HG03342 (cell line): Measurements from ENCODE around the gene ANAPC4.

Experiments
- ATAC-seq: cut with Tn5 transposase; IDR thresholded peaks from one replicate; pipeline ENCODE4 v1.9.1; 2021; ENCODE audit warnings: mild to moderate bottlenecking, moderate library complexity; ENCODE audit not compliant: unreplicated experiment

The ANAPC4 gene

DNA sequence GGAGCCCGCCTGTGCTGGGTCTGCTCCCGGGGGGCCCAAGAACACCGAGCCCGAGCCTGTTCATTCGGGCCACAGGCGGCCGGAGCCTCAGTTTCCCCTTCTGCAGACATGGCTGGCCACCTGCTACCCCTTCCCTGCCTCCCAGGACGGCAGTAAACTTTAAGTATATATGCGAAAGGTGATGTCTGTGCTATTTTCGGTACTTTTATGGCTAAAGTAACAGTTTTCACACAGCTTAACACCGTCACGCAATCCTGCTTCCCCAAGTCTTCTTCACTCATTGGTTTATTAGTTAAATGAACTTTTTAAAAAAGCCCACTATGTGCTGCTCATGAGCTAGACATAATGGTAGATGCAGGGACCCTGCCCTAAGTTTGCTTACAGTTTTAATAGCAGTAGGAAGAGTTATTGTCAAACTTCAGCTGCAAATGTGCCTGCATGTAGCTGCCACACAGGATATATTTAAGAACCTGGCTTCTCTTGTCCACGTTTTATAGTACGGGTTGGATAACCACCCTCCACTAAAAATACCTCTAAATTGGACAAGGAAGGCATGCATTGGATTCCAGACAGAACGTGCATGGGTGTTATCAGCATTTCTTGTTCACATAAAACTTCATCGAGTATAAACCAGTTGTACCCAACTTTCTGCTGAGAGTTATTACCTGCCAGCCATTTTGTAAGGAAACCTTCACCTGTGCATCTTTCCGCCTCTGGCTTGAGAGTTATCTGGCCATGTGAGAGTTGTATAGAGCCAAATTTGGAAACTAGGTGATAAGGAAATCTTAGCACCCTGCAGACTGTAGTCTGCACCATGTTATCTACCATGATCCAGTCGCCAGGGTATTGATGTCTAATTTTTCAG lies 741 bp downstream of the ANAPC4 start:
- peak; percentile 0 for ATAC-seq

- ATAC-seq = no peak
Measured at GRCh38 chr4:25378437-25378743, 1.3 kb downstream of the ANAPC4 start.

DNA sequence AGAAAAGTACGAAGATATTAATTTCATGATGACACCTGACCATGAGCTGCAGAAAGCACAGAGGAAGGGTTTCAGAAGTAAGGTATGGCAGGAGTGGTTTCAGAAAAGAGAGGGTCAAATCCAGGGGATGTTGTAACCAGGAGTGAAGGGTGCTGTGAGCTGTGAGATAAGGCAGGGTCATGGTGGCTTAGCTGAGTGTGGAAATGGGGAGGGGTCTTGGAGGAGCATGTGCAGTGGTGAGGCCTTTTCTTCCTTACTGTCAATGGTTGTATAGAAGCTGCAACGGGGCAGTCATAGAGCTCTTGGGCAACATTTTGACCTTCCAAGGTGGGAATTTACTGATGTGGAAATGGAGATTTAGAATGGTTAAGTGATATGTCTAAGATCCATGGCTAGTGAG lies 2.5 kb downstream of the ANAPC4 start:
- ATAC-seq = no peak

GRCh38 chr4:25383647-25384046 lies 6.6 kb downstream of the ANAPC4 start:
- no peak for ATAC-seq

DNA sequence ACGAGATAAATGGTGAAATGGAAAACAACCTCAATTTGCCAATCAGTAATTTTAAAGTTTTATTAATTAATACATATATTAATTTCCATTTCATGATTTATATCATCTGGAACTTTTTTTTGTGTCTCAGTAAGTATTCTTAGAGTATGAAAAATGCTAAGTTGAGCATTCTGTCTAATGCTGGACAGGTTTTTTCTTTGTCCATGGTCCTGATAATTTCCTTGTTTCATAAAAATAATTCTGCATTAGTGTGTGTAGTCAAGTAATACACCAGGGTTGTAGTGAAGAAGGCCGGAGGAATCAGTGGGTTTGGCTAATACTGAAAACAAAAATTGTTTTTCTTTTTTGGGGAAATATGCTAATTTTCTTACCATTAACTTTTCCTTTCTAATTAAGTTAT lies 9.9 kb downstream of the ANAPC4 start:
- ATAC-seq = no peak

DNA sequence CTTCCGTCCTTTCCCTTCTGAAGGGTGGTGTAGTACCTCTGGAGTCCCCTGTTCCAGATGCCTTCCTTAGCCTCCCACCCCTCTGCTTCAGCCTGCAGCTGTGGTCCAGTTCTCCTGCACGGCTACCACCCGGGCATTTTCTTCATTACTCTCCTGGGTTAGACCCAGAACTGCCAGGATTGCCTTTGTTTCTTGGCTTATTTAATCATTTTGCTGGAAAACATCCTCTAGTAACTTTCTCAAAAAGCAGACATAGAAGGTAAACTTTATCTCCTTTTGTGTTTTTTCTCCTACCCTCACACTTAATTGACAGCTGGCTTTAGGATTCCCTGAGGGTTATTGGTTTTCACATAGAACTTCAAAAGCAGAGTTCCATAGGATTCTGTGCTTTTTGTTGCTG lies 20.2 kb downstream of the ANAPC4 start:
- no peak for ATAC-seq

DNA sequence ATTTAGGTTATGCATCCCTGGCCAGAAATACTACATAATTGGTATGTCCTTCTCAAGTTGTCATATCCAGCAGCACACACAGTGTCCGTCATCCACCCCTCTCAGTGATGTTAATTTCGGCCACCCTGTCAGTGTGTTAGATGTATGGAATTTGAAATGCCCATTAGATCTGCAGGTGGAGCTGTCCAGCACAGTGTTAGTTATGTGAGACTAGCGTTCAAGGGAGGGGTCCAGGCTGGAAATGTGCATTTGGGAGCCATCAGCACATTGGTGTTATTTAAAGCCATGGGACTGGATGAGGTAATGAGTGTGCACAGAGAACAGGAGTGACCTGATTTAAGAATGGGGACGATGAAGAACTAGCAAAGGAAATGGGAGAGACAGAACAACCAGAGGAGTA lies 22.4 kb downstream of the ANAPC4 start:
- ATAC-seq = no peak

DNA sequence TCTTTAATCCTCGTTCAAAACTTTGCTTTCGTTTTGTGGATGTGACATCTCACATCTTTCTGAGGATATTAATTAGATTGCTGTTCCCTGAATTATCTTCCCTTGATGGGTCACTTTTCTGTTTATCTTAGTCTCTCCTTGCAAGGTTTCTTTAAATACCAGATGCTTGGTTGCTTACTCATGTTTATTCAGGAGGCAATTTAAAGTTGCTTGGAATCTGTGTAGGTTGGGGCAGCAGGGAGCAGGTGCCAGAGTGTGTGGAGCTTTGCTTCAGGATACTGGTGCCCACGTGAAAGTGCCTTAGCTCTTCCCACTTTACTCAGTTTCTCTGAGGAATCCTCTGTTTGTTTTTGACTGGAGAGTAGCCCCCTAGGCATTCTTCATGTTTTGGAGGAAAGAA lies 24.0 kb downstream of the ANAPC4 start:
- no peak for ATAC-seq

- no peak for ATAC-seq
Measured at GRCh38 chr4:25402521-25402920, 25.5 kb downstream of the ANAPC4 start.

DNA sequence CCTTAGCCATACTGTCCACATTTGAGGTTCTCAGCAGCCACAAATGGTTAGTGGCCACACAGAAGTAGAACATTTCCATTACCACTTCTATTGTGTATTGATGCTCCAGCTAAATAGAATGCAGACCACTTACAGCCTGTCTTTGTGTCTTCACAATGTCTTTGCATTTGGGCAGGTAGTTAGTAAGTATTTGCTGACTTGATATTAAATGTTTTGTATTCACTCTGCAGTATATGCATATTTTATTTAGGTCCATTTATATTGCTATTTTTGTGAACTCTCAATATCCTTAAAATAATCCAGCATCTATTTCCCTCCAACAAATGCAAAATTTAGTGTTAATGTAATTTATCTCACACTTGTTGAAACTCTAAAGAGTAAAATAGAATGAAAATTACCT lies 26.6 kb downstream of the ANAPC4 start:
- ATAC-seq = no peak

DNA sequence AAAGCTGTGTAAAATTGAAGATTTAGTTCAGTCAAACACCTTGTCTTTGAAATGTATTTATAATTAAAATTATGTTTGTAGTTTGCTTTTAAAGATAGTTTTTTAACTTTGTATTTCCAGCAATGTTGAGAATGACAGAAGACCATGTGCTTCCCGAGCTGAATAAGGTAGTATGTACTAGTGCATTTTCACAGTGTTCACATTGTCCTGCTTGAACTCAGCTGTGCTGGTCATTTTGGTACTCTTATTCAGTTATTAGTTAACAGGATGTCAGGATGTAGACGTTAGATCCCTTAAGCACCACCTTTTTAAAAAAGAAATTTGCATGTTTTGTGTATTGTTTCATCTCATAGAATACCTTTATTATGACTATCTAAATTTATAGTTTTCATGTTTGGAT lies 28.4 kb downstream of the ANAPC4 start:
- ATAC-seq = no peak

DNA sequence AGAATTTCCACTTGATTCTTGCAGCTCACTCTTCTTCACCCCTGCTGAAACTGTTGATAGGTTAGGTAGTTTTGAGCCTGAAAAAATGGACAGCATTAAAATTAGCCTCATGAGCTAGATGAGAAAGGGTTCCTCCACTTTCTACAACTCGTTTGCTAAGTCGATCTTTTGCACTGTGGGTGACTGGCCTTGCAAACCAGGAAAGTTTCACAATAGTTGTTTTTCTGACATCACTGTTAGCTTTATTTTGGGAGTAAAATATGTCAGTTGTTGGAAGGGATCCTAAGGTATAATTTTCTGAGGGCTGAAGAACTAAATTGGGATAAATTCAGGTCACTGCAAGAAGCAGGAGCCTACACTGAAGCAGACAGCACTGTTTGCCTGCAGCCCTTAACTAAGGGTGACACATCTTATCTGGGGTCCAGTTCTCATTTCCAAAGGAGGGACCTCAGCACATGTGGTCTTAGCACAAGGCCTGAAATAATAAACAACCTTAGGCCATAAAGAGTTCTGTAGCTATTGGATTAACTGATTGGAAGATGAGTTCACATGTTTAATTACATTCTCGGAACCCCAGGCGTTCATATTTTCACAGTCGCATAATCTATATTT lies 29.1 kb downstream of the ANAPC4 start:
- ATAC-seq = no peak

DNA sequence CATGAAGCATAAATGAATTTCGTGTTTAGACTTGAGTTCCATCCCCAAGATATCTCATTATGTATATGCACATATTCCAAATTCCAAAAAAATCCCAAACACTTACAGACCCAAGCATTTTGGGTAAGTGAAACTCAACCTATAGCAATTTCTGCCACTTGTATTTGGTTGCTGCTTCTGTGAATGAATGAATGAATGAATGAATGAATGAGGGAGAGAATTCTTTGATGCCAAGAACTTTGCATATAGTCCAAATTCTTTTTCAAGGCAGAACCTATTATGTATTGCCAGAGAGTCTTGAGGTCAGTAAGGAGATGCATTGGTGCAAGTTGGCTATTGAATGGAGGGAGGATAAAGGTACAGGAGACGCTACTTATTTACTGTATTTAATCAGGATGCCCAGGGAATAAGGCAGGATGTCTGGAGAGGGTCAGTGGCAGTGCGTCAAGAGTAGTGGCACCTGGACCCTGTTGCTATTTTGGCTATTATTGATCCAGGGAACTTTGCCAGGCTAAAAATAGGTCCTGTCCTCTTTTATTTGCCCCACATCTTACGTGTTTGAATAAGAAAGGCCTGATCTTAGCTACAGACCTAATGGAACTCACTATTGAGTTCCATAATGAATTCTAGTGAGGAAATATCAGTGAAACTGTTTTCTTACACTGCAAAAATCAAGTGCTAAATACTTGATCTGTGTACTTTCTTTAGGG lies 33.9 kb downstream of the ANAPC4 start:
- no peak for ATAC-seq

DNA sequence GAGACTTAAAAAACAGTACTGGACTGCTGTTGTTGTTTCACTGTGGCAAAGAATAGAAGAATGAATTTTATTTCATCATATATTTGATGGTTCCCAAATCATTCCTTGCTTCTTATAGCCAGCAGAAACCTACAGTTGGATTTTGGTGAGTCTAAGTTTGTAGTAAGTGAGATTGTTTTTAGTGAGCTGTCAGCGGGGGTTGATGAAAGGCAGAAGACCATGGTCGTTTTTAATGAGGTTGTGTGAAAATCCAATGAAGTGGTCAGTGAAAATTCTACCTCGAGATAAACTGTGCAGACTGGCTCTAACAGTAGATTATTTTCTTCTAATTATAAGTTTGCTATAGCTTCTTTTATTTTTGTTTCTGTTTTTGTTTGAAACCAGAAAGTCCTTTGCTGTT lies 36.2 kb downstream of the ANAPC4 start:
- ATAC-seq = no peak

- ATAC-seq = no peak
Measured at GRCh38 chr4:25417014-25417413, 40.0 kb downstream of the ANAPC4 start.

GRCh38 chr4:25420931-25421330 lies 43.9 kb downstream of the ANAPC4 start:
- ATAC-seq = no peak

- peak; percentile 60 for ATAC-seq
Measured at GRCh38 chr4:25421816-25422525, 44.9 kb downstream of the ANAPC4 start.

GRCh38 chr4:25423548-25423947 lies 46.5 kb downstream of the ANAPC4 start:
- ATAC-seq = no peak

DNA sequence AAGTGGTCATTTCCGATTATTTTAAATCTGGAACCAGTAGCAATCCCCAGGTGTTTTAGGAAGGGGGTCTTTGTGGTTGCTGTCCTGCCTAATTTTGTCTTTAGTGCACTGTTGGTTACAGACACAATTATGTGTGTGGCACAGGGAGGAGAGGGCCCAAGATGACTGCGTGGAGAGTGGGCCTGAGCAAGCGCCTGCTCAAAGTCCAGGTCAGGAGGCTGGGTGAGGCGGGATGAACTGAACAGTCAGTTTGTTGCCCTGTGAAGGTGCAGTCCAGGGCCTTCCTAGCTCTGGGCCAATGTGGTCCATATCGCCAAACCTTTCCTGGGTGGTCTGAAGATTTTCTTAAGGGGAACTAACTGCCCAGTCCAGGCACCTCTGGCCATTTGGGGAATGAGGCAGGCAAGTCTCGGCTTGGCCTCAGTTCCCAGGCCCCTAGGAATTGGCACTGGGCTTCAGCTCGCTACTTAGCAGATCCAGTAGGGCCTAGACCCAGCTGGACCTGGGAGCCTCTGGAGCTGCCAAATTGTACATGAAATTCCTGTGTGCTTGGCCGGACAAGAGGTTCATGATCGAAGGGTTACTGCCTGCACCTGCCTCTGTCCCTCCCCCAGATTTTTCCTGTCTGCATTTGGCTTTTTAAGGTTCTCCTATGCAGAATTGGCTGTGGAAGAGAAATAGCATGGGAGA lies 47.6 kb downstream of the ANAPC4 start:
- ATAC-seq = no peak

DNA sequence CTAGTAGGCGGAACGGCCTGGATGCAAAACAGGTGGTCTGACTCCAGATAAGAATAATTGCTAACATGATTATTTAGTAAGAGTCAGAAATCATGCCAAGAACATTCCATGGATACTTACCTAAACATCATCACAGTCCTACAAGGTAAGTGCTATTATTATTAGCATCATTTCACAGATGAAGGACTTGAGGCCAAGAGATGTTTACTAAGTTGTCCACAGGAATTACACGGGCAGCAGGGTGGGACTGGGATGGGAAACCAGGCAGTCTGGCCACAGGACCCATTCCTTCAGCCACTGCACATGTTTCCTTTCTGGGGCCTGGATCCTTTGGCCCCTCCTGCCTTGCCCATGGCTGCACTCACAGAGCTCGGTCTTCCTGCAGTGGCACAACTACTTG lies 48.3 kb downstream of the ANAPC4 start:
- ATAC-seq = no peak

DNA sequence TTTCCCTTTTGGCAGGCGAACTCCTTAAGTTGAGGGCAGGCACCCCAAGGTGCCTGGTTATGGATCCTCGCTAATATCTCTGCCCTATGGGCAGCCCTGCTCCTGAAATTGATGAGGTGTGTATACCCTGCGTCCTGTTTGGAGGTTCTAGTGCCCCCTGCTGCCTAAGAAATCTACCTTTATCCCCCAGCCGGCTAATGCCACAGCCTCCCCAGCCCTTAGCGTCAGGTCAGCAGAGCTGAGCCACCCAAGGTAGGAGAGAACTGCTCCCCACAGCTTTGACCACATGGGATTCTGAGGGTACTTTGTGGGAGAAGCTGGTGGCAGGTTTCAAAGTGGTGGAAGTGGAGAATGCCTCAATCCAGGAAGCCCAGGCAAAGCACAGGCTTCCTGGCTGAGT lies 50.8 kb downstream of the ANAPC4 start:
- ATAC-seq = no peak
